K562 (cell line): Measurements from ENCODE around the gene LHPP. TPM values are rescaled to one million over a fixed set of nuclear protein-coding genes. Genes with fewer than 3 reads are reported as not detected.

Experiments
- ATF1 ChIP-seq, 2 experiments: fragments of 450-650 bp in 1 of 2; IDR thresholded peaks; 2 replicates each; pipeline ENCODE4 v1.6.1; 2016; ENCODE audit warnings: missing compliant biosample characterization in 1 of 2, missing genetic modification characterization in 1 of 2
- BRF1 ChIP-seq: IDR thresholded peaks from 3 replicates; pipeline ENCODE4 v1.6.1; 2011; ENCODE audit warnings: borderline replicate concordance, mild to moderate bottlenecking; ENCODE audit not compliant: insufficient read length; ENCODE audit errors: extremely low read depth
- DPF2 ChIP-seq: fragments of 450-650 bp; IDR thresholded peaks from 2 replicates; pipeline ENCODE4 v1.6.1; 2016
- HDAC2 ChIP-seq: fragments of 450-650 bp; IDR thresholded peaks from 2 replicates; pipeline ENCODE4 v1.6.1; 2016; ENCODE audit warnings: mild to moderate bottlenecking
- HLTF ChIP-seq: fragments of 450-650 bp; IDR thresholded peaks from 2 replicates; pipeline ENCODE4 v1.6.1; 2016
- HNRNPLL ChIP-seq: fragments of 200-400 bp; formaldehyde crosslinking; IDR thresholded peaks from 2 replicates; pipeline ENCODE4 v1.6.1; 2017; ENCODE audit warnings: low read length, low read depth, mild to moderate bottlenecking; ENCODE audit not compliant: poor library complexity, severe bottlenecking
- IFI16 ChIP-seq: fragments of 250-450 bp; sonication (Bioruptor Pico); IDR thresholded peaks from 2 replicates; pipeline ENCODE4 v2.1.2; 2022; ENCODE audit warnings: mild to moderate bottlenecking, inconsistent platforms
- KDM4B ChIP-seq, 2 experiments: fragments of 450-650 bp in 1 of 2; sonication (generic) in 1 of 2; IDR thresholded peaks; 2 replicates each; pipeline ENCODE4 v1.6.1; 2016 to 2017; ENCODE audit warnings: borderline replicate concordance in 2 of 2, antibody characterized with exemption in 1 of 2, low read depth in 1 of 2, mild to moderate bottlenecking in 1 of 2
- MED1 ChIP-seq: sonication (generic); formaldehyde crosslinking; IDR thresholded peaks from 2 replicates; pipeline ENCODE4 v1.8.1; 2023; ENCODE audit warnings: missing genetic modification reagents, borderline replicate concordance
- MTA2 ChIP-seq: fragments of 450-650 bp; IDR thresholded peaks from 2 replicates; pipeline ENCODE4 v1.6.1; 2016; ENCODE audit warnings: low read depth
- SMAD3 ChIP-seq: fragments of 450-650 bp; formaldehyde crosslinking; conservative IDR thresholded peaks from 2 replicates; pipeline ENCODE4 v1.4.0; 2020; ENCODE audit warnings: mild to moderate bottlenecking
- SMARCA4 ChIP-seq: fragments of 450-650 bp; IDR thresholded peaks from 2 replicates; pipeline ENCODE4 v1.6.1; 2016
- TFE3 ChIP-seq: fragments of 450-650 bp; formaldehyde crosslinking; IDR thresholded peaks from 2 replicates; pipeline ENCODE4 v1.4.0; 2020; ENCODE audit warnings: mild to moderate bottlenecking, mixed read lengths
- ZNF165 ChIP-seq: fragments of 250-450 bp; sonication (Bioruptor Pico); IDR thresholded peaks from 2 replicates; pipeline ENCODE4 v1.4.0; 2020; ENCODE audit warnings: borderline replicate concordance
- ZNF175 ChIP-seq: fragments of 200-800 bp; sonication (Bioruptor generic); IDR thresholded peaks from 2 replicates; pipeline ENCODE4 v1.6.1; 2016; ENCODE audit warnings: low read depth, mild to moderate bottlenecking, missing genetic modification characterization, missing compliant biosample characterization
- ZNF592 ChIP-seq: fragments of 450-650 bp; IDR thresholded peaks from 2 replicates; pipeline ENCODE4 v1.6.1; 2017; ENCODE audit warnings: antibody characterized with exemption, mild to moderate bottlenecking
- polyA plus RNA-seq, 8 experiments: library from polyadenylated mRNA; depleted of rRNA in 4 of 8; stranded (reverse) in 5 of 8; unstranded in 3 of 8; fragments of >200 nt; fragmentation: Nextera tagmentation in 2 of 8; fragmentation: Illumina TruSeq in 1 of 8; extraction: Ambion mirVana in 2 of 8; extraction: Trizol in 1 of 8; gene quantifications; 2 replicates each; pipeline versions ENCODE4 v1.2.1 to v1.2.3, GENCODE V29; 2011 to 2014; ENCODE audit warnings: inconsistent platforms in 1 of 8, missing spikeins in 1 of 8
- total RNA-seq, 7 experiments: library from RNA; depleted of rRNA in 6 of 7; stranded (reverse); fragments of >200 nt in 6 of 7; fragmentation: Illumina TruSeq in 2 of 7; extraction: Trizol in 2 of 7; gene quantifications; 2 replicates each; pipeline versions ENCODE4 v1.2.1 to v1.2.3, GENCODE V29; 2011 to 2021; ENCODE audit warnings: low replicate concordance in 1 of 7
- TF ChIP-seq, protein P1 (sequence below), 2 experiments: fragments of 200-800 bp in 1 of 2; sonication (Bioruptor generic) in 1 of 2; sonication (generic) in 1 of 2; formaldehyde crosslinking in 1 of 2; IDR thresholded peaks in 1 of 2; conservative IDR thresholded peaks in 1 of 2; 2 replicates each; pipeline versions ENCODE4 v1.5.0 to v1.6.1; 2016 to 2020; ENCODE audit warnings: missing compliant biosample characterization in 1 of 2, missing genetic modification characterization in 1 of 2, missing genetic modification reagents in 1 of 2
- TF ChIP-seq, protein P2 (sequence below): fragments of 250-450 bp; sonication (Bioruptor Pico); IDR thresholded peaks from 2 replicates; pipeline ENCODE4 v1.8.0; 2021; ENCODE audit warnings: mild to moderate bottlenecking, moderate library complexity
- TF ChIP-seq, protein P3 (sequence below): IDR thresholded peaks from 2 replicates; pipeline ENCODE4 v1.6.1; 2016; ENCODE audit warnings: missing genetic modification characterization, missing compliant biosample characterization

Gene LHPP
- total and polyA plus RNA-seq, 9 of the 15 experiments (the other 6 are each of a cell fraction or from before 2014, with no cell fraction given) = 0.34 to 7.4 (median 3.0) TPM

DNA sequence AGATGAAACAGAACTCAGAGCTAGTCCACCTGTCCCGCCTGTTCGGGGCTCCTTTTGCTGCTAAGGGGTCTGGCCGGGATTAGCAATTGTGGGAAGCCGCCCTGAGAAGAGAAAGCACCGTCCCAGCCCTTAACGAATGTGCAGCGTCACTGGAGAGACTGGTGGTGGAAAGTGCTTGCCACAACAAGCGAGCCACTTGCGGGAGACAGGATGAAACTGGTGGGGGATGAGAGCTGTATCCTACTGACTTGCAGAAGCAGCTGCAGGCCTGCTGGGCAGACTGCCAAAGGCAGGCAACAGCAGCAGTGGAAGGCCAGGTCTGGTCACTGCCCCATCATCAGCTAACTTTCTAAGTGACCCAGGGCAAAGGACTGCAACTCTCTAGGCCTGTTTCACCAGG lies 187.1 kb downstream of the LHPP start (continued):
- TF ChIP-seq, protein P1, sequence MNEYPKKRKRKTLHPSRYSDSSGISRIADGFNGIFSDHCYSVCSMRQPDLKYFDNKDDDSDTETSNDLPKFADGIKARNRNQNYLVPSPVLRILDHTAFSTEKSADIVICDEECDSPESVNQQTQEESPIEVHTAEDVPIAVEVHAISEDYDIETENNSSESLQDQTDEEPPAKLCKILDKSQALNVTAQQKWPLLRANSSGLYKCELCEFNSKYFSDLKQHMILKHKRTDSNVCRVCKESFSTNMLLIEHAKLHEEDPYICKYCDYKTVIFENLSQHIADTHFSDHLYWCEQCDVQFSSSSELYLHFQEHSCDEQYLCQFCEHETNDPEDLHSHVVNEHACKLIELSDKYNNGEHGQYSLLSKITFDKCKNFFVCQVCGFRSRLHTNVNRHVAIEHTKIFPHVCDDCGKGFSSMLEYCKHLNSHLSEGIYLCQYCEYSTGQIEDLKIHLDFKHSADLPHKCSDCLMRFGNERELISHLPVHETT (CRISPR knock-in tag; conservative IDR thresholded peaks at IDR 0.05 in 1 of 2, IDR thresholded peaks at IDR 0.05 in 1 of 2) = no peak
- no peak for TF ChIP-seq ATF1 (CRISPR knock-in tag; IDR thresholded peaks at IDR 0.05)
- peak; percentile 22; the same call in 1 of the 2 replicates for TF ChIP-seq ATF1 (tag; IDR thresholded peaks at IDR 0.05)
- TF ChIP-seq SMARCA4 = no peak
- TF ChIP-seq, protein P2, sequence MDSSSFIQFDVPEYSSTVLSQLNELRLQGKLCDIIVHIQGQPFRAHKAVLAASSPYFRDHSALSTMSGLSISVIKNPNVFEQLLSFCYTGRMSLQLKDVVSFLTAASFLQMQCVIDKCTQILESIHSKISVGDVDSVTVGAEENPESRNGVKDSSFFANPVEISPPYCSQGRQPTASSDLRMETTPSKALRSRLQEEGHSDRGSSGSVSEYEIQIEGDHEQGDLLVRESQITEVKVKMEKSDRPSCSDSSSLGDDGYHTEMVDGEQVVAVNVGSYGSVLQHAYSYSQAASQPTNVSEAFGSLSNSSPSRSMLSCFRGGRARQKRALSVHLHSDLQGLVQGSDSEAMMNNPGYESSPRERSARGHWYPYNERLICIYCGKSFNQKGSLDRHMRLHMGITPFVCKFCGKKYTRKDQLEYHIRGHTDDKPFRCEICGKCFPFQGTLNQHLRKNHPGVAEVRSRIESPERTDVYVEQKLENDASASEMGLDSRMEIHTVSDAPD (CRISPR knock-in tag) = no peak
- TF ChIP-seq, protein P3, sequence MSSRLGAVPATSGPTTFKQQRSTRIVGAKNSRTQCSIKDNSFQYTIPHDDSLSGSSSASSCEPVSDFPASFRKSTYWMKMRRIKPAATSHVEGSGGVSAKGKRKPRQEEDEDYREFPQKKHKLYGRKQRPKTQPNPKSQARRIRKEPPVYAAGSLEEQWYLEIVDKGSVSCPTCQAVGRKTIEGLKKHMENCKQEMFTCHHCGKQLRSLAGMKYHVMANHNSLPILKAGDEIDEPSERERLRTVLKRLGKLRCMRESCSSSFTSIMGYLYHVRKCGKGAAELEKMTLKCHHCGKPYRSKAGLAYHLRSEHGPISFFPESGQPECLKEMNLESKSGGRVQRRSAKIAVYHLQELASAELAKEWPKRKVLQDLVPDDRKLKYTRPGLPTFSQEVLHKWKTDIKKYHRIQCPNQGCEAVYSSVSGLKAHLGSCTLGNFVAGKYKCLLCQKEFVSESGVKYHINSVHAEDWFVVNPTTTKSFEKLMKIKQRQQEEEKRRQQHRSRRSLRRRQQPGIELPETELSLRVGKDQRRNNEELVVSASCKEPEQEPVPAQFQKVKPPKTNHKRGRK (tag) = no peak
- TF ChIP-seq SMAD3 (CRISPR knock-in tag) = no peak
- no peak for TF ChIP-seq ZNF165 (CRISPR knock-in tag)
- TF ChIP-seq ZNF592 = peak; percentile 77
- no peak for TF ChIP-seq HNRNPLL
- no peak for TF ChIP-seq KDM4B (IDR thresholded peaks at IDR 0.05; ENCODE audit: borderline replicate concordance in 2 of 2, low read depth in 1 of 2)
- TF ChIP-seq TFE3 (CRISPR knock-in tag) = no peak
- no peak for TF ChIP-seq IFI16
- TF ChIP-seq DPF2 = peak; percentile 53; the same call in 1 of the 2 replicates
- TF ChIP-seq HLTF = no peak
- peak; percentile 38; the same call in 1 of the 2 replicates for TF ChIP-seq ZNF175
- no peak for TF ChIP-seq HDAC2
- no peak for TF ChIP-seq BRF1
- no peak for TF ChIP-seq MTA2
- TF ChIP-seq MED1 (CRISPR knock-in tag) = no peak
